HK-2 (cell line): Measurements from ENCODE around the gene ATP2A3.
A peak's percentile ranks its signal among the peaks of the same experiment; 100 is the strongest.

Experiments used
- DNase-seq: peaks from one replicate; pipeline ENCODE4 v3.0.0-alpha.2; 2018; ENCODE audit not compliant: unreplicated experiment

ATP2A3 gene

GRCh38 chr17:3912827-3913226 lies 51.4 kb downstream of the ATP2A3 start:
- DNase-seq, result no peak

- DNase-seq, result no peak
Observed at GRCh38 chr17:3911271-3912053, 52.8 kb downstream of the ATP2A3 start.

GRCh38 chr17:3910420-3911270 lies 53.6 kb downstream of the ATP2A3 start:
- no peak for DNase-seq

GRCh38 chr17:3909257-3909656 lies 55.0 kb downstream of the ATP2A3 start:
- DNase-seq, result no peak

- DNase-seq, result no peak
Observed at GRCh38 chr17:3907483-3908216, 56.6 kb downstream of the ATP2A3 start.

- no peak for DNase-seq
Observed at GRCh38 chr17:3906881-3907280, 57.4 kb downstream of the ATP2A3 start.

- no peak for DNase-seq
Observed at GRCh38 chr17:3905017-3905520, 59.2 kb downstream of the ATP2A3 start.

- no peak for DNase-seq
Observed at GRCh38 chr17:3904501-3904900, 59.7 kb downstream of the ATP2A3 start.

- no peak for DNase-seq
Observed at GRCh38 chr17:3903881-3904290, 60.4 kb downstream of the ATP2A3 start.

- DNase-seq, result no peak
Observed at GRCh38 chr17:3903051-3903825, 61.0 kb downstream of the ATP2A3 start.

GRCh38 chr17:3900646-3901045 lies 63.6 kb downstream of the ATP2A3 start:
- DNase-seq, result no peak

GRCh38 chr17:3897731-3898130 lies 66.5 kb downstream of the ATP2A3 start:
- no peak for DNase-seq

- no peak for DNase-seq
Observed at GRCh38 chr17:3896968-3897235, 67.3 kb downstream of the ATP2A3 start.

- no peak for DNase-seq
Observed at GRCh38 chr17:3896108-3896967, 67.9 kb downstream of the ATP2A3 start.

- DNase-seq, result no peak
Observed at GRCh38 chr17:3895354-3895753, 68.9 kb downstream of the ATP2A3 start.

- DNase-seq, result no peak
Observed at GRCh38 chr17:3894911-3895343, 69.3 kb downstream of the ATP2A3 start.

- DNase-seq, result no peak
Observed at GRCh38 chr17:3894188-3894587, 70.0 kb downstream of the ATP2A3 start.

GRCh38 chr17:3893720-3894116 lies 70.5 kb downstream of the ATP2A3 start:
- DNase-seq, result no peak

GRCh38 chr17:3893003-3893719 lies 71.1 kb downstream of the ATP2A3 start, which contains the start of gene CAMKK1:
Gene CAMKK1 (minus strand): TSS chr17:3893053. CDS start chr17:3885687, 7,366 bp downstream.
- peak; percentile 87 for DNase-seq
